ENCODE measurements around the gene STK39.

Gene STK39

DNA sequence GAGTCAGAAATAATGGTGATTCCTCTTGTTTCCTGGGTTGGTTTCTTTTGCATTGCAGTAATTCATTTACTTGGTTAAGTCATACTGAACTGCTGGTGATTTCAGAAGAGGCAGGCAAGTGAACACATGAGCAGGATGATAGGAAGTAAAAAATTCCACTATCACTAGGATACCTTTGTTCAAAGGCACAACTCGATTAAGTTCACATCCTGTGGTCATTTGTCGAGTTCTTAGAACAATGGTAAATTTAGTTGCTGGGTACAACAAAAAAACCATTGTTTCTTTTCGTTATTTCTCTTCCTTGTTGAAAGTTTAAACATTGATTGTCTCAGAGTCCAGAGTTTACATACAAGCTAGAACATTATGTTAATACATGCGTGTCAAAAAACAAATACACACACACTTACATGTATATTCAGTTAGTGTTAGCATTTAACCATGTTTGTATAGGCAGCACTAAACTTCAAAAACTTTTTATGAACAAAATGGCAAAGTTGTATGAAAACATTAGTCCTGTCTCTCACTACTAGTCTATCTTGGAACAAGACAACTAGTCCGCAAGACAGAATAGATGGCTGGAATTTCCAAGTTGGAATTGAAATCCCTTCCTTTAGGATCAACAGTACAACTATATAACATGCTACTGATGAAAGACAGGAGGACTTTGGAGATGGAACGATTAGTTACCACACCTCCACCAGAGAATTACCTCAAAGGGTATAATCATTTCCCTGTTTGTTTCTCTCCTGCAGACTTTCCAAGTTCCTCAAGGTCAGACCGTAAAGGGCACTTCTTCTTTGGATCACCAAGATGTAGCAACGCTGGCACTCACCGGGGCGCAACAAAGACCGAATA, 26.2 kb downstream of the STK39 start:
- no peak overlapping the region for H3K27ac ChIP-seq (ENCODE audit: insufficient read depth in 1 of 2, low read depth in 1 of 2, low read length in 2 of 2, poor library complexity in 1 of 2, severe bottlenecking in 2 of 2)

GRCh38 chr2:168217920-168218319, 29.5 kb downstream of the STK39 start:
- Histone ChIP-seq H3K4me1 (ENCODE audit: control extremely low read depth in 1 of 4, control insufficient read depth in 4 of 4, insufficient read depth in 4 of 4, low read length in 3 of 4) (no peaks in the 10 kb centered on the region), H3K27me3 (replicated peaks in 2 of 5; ENCODE audit: control insufficient read depth in 4 of 5, insufficient read depth in 5 of 5, low read length in 4 of 5) (no peaks in the 10 kb centered on the region), H3K4me3 (ENCODE audit: control insufficient read depth in 1 of 7, extremely low read depth in 1 of 7, insufficient read depth in 4 of 7, low read depth in 2 of 7, low read length in 6 of 7) (no peak overlapping the region), H3K27ac (ENCODE audit: insufficient read depth in 1 of 2, low read depth in 1 of 2, low read length in 2 of 2, poor library complexity in 1 of 2, severe bottlenecking in 2 of 2) (no peak overlapping the region), H3K9me3 (ENCODE audit: control extremely low read depth in 1 of 5, control insufficient read depth in 4 of 5, insufficient read depth in 2 of 5, low read depth in 1 of 5, low read length in 4 of 5) (no peaks in the 10 kb centered on the region), H3K36me3 (ENCODE audit: control insufficient read depth in 4 of 4, insufficient read depth in 4 of 4, low read length in 3 of 4) (no peaks in the 10 kb centered on the region)
- 100% methylated on average over 1 of the region's 2 CpGs for WGBS (ENCODE audit: insufficient coverage)
- POLR2A ChIA-PET = no interaction called here
- no peak for DNase-seq
- CTCF ChIA-PET = no interaction called here

More for the DNA sequence above, 26.2 kb downstream of the STK39 start:
- POLR2A ChIA-PET = interaction anchor here (0.6 kb wide), 1 partner anchor 141 kb away, joined by 3 read pairs; no protein-coding TSS in a partner anchor
- Histone ChIP-seq H3K27me3 (replicated peaks in 2 of 5; ENCODE audit: control insufficient read depth in 4 of 5, insufficient read depth in 5 of 5, low read length in 4 of 5) (no peaks in the 10 kb centered on the region), H3K4me1 (ENCODE audit: control extremely low read depth in 1 of 4, control insufficient read depth in 4 of 4, insufficient read depth in 4 of 4, low read length in 3 of 4) (no peaks in the 10 kb centered on the region), H3K9me3 (ENCODE audit: control extremely low read depth in 1 of 5, control insufficient read depth in 4 of 5, insufficient read depth in 2 of 5, low read depth in 1 of 5, low read length in 4 of 5) (no peaks in the 10 kb centered on the region), H3K4me3 (ENCODE audit: control insufficient read depth in 1 of 7, extremely low read depth in 1 of 7, insufficient read depth in 4 of 7, low read depth in 2 of 7, low read length in 6 of 7) (no peak overlapping the region), H3K36me3 (ENCODE audit: control insufficient read depth in 4 of 4, insufficient read depth in 4 of 4, low read length in 3 of 4) (no peaks in the 10 kb centered on the region)
- no peak for DNase-seq
- CTCF ChIA-PET = interaction anchor here (1.4 kb wide), 1 partner anchor 20 kb away, joined by 3 read pairs; no protein-coding TSS in a partner anchor
- 100% methylated on average over 6 of the region's 11 CpGs for WGBS (ENCODE audit: insufficient coverage)

- H3K27me3 ChIP-seq (replicated peaks in 2 of 5; ENCODE audit: control insufficient read depth in 4 of 5, insufficient read depth in 5 of 5, low read length in 4 of 5) = no peaks in the 10 kb centered on the region
- 97% methylated on average over 11 of the region's 12 CpGs for WGBS (ENCODE audit: insufficient coverage)
- H3K4me1 ChIP-seq (ENCODE audit: control extremely low read depth in 1 of 4, control insufficient read depth in 4 of 4, insufficient read depth in 4 of 4, low read length in 3 of 4) = peaks cover 3 to 11% (median 6%) of the 10 kb centered on the region in 4 experiments
- no peaks in the 10 kb centered on the region for H3K9me3 ChIP-seq (ENCODE audit: control extremely low read depth in 1 of 5, control insufficient read depth in 4 of 5, insufficient read depth in 2 of 5, low read depth in 1 of 5, low read length in 4 of 5)
- H3K27ac ChIP-seq (ENCODE audit: insufficient read depth in 1 of 2, low read depth in 1 of 2, low read length in 2 of 2, poor library complexity in 1 of 2, severe bottlenecking in 2 of 2) = no peak overlapping the region
- H3K4me3 ChIP-seq (ENCODE audit: control insufficient read depth in 1 of 7, extremely low read depth in 1 of 7, insufficient read depth in 4 of 7, low read depth in 2 of 7, low read length in 6 of 7) = no peak overlapping the region
- CTCF ChIA-PET = interaction anchor here (0.6 to 1.0 kb wide), 3 partner anchors 21 to 633 kb away, joined by 3 read pairs; no protein-coding TSS in a partner anchor
- no peak for DNase-seq
- POLR2A ChIA-PET = no interaction called here
- no peaks in the 10 kb centered on the region for H3K36me3 ChIP-seq (ENCODE audit: control insufficient read depth in 4 of 4, insufficient read depth in 4 of 4, low read length in 3 of 4)
These were observed 30.9 kb downstream of the STK39 start for GRCh38 chr2:168216351-168217005.

DNA sequence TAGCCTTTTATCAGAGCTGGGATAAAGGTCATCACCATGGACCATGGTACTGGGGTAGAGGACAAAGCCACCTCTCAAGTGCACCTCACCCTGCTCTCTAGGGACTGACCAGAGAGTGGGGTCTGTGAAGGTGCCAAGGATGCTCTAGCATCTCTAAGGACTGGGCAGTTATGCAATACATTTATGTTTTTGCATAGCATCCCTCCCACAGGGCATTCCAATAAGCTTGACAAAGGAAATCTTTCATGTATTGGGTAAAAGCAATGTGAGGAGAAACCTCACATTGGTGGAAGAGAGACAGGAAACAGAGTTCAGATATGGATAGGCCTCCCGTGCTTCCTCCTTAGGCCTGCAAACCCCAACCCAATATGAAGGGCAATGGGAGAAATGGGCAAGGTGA, 31.6 kb downstream of the STK39 start:
- no CpG with 5 or more reads among the region's 1 CpG for WGBS (ENCODE audit: insufficient coverage)
- Histone ChIP-seq H3K4me1 (ENCODE audit: control extremely low read depth in 1 of 4, control insufficient read depth in 4 of 4, insufficient read depth in 4 of 4, low read length in 3 of 4) (peaks cover 5 to 18% (median 10%) of the 10 kb centered on the region in 4 experiments), H3K4me3 (ENCODE audit: control insufficient read depth in 1 of 7, extremely low read depth in 1 of 7, insufficient read depth in 4 of 7, low read depth in 2 of 7, low read length in 6 of 7) (no peak overlapping the region), H3K9me3 (ENCODE audit: control extremely low read depth in 1 of 5, control insufficient read depth in 4 of 5, insufficient read depth in 2 of 5, low read depth in 1 of 5, low read length in 4 of 5) (no peaks in the 10 kb centered on the region), H3K27ac (ENCODE audit: insufficient read depth in 1 of 2, low read depth in 1 of 2, low read length in 2 of 2, poor library complexity in 1 of 2, severe bottlenecking in 2 of 2) (no peak overlapping the region), H3K27me3 (replicated peaks in 2 of 5; ENCODE audit: control insufficient read depth in 4 of 5, insufficient read depth in 5 of 5, low read length in 4 of 5) (no peaks in the 10 kb centered on the region), H3K36me3 (ENCODE audit: control insufficient read depth in 4 of 4, insufficient read depth in 4 of 4, low read length in 3 of 4) (no peaks in the 10 kb centered on the region)
- POLR2A ChIA-PET = no interaction called here
- CTCF ChIA-PET = interaction anchor here (0.6 to 1.4 kb wide), 4 partner anchors 20 to 632 kb away, joined by 3 to 4 read pairs (median 3); no protein-coding TSS in a partner anchor
- DNase-seq = no peak

- Histone ChIP-seq H3K4me1 (ENCODE audit: control extremely low read depth in 1 of 4, control insufficient read depth in 4 of 4, insufficient read depth in 4 of 4, low read length in 3 of 4) (peaks cover 7 to 26% (median 13%) of the 10 kb centered on the region in 4 experiments), H3K4me3 (ENCODE audit: control insufficient read depth in 1 of 7, extremely low read depth in 1 of 7, insufficient read depth in 4 of 7, low read depth in 2 of 7, low read length in 6 of 7) (no peak overlapping the region), H3K9me3 (ENCODE audit: control extremely low read depth in 1 of 5, control insufficient read depth in 4 of 5, insufficient read depth in 2 of 5, low read depth in 1 of 5, low read length in 4 of 5) (no peaks in the 10 kb centered on the region), H3K27me3 (replicated peaks in 2 of 5; ENCODE audit: control insufficient read depth in 4 of 5, insufficient read depth in 5 of 5, low read length in 4 of 5) (no peaks in the 10 kb centered on the region), H3K36me3 (ENCODE audit: control insufficient read depth in 4 of 4, insufficient read depth in 4 of 4, low read length in 3 of 4) (no peaks in the 10 kb centered on the region), H3K27ac (ENCODE audit: insufficient read depth in 1 of 2, low read depth in 1 of 2, low read length in 2 of 2, poor library complexity in 1 of 2, severe bottlenecking in 2 of 2) (no peak overlapping the region)
- 100% methylated on average over 2 of the region's 3 CpGs for WGBS (ENCODE audit: insufficient coverage)
- no peak for DNase-seq
- ChIA-PET CTCF (no interaction called here), POLR2A (no interaction called here)
These were observed 34.5 kb downstream of the STK39 start for GRCh38 chr2:168212866-168213265.

DNA sequence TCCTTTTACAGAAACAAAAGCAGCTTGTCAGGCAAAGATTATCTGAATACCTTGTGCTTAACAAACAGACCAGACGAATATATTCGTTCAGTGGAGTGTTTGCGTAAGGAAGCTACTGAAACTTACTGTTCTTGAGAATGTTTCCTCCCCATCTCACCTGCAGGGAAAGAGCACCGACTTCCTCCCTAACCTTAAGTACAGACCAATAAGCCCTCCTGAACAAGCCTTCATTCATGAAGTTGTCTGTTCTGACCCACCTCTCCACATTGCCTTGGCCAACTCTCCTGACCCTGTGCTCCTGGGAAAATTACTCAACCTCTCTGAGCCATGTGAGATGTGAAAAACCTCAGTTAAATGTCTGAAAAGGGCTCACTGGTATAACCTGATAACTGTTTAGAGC, 35.2 kb downstream of the STK39 start:
- WGBS (ENCODE audit: insufficient coverage) = 74% methylated on average over 4 of the region's 4 CpGs
- Histone ChIP-seq H3K4me3 (ENCODE audit: control insufficient read depth in 1 of 7, extremely low read depth in 1 of 7, insufficient read depth in 4 of 7, low read depth in 2 of 7, low read length in 6 of 7) (no peak overlapping the region), H3K4me1 (ENCODE audit: control extremely low read depth in 1 of 4, control insufficient read depth in 4 of 4, insufficient read depth in 4 of 4, low read length in 3 of 4) (peaks cover 7 to 26% (median 13%) of the 10 kb centered on the region in 4 experiments), H3K9me3 (ENCODE audit: control extremely low read depth in 1 of 5, control insufficient read depth in 4 of 5, insufficient read depth in 2 of 5, low read depth in 1 of 5, low read length in 4 of 5) (no peaks in the 10 kb centered on the region), H3K27me3 (replicated peaks in 2 of 5; ENCODE audit: control insufficient read depth in 4 of 5, insufficient read depth in 5 of 5, low read length in 4 of 5) (no peaks in the 10 kb centered on the region), H3K27ac (ENCODE audit: insufficient read depth in 1 of 2, low read depth in 1 of 2, low read length in 2 of 2, poor library complexity in 1 of 2, severe bottlenecking in 2 of 2) (no peak overlapping the region), H3K36me3 (ENCODE audit: control insufficient read depth in 4 of 4, insufficient read depth in 4 of 4, low read length in 3 of 4) (no peaks in the 10 kb centered on the region)
- ChIA-PET POLR2A (no interaction called here), CTCF (interaction anchor here (1.5 kb wide), 1 partner anchor 9 kb away, joined by 4 read pairs; no protein-coding TSS in a partner anchor)
- DNase-seq = no peak

DNA sequence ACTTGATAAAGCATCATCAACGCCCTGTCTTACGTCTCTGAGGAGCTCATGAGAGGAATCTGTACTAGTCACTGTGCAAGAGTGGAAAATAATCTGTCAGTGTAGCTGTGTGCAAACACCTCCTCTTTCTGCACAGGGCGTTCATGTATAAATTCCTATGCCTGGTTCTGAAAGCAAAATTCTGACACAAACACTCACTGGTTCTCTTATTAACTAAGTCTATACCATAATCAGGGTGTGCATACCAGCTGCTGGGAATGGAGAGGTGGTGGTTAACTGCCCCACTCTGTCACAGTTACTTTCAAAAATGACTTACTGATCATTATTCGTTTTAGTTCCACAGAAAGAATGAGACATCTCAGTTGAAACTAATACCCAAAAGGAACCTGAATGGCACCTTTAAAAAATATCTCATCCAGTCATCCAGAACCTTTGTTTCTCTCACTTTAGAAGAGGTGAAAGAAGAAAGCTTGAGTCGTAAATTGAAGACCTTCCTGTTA, 35.7 kb downstream of the STK39 start:
- 69% methylated on average over 4 of the region's 5 CpGs for WGBS (ENCODE audit: insufficient coverage)
- CTCF ChIA-PET = interaction anchor here (1.5 kb wide), 1 partner anchor 9 kb away, joined by 4 read pairs; no protein-coding TSS in a partner anchor
- peaks cover 7 to 26% (median 13%) of the 10 kb centered on the region in 4 experiments for H3K4me1 ChIP-seq (ENCODE audit: control extremely low read depth in 1 of 4, control insufficient read depth in 4 of 4, insufficient read depth in 4 of 4, low read length in 3 of 4)
- H3K9me3 ChIP-seq (ENCODE audit: control extremely low read depth in 1 of 5, control insufficient read depth in 4 of 5, insufficient read depth in 2 of 5, low read depth in 1 of 5, low read length in 4 of 5) = no peaks in the 10 kb centered on the region
- no peak overlapping the region for H3K27ac ChIP-seq (ENCODE audit: insufficient read depth in 1 of 2, low read depth in 1 of 2, low read length in 2 of 2, poor library complexity in 1 of 2, severe bottlenecking in 2 of 2)
- H3K27me3 ChIP-seq (replicated peaks in 2 of 5; ENCODE audit: control insufficient read depth in 4 of 5, insufficient read depth in 5 of 5, low read length in 4 of 5) = no peaks in the 10 kb centered on the region
- POLR2A ChIA-PET = no interaction called here
- no peak overlapping the region for H3K4me3 ChIP-seq (ENCODE audit: control insufficient read depth in 1 of 7, extremely low read depth in 1 of 7, insufficient read depth in 4 of 7, low read depth in 2 of 7, low read length in 6 of 7)
- no peaks in the 10 kb centered on the region for H3K36me3 ChIP-seq (ENCODE audit: control insufficient read depth in 4 of 4, insufficient read depth in 4 of 4, low read length in 3 of 4)
- peak in 1 of 3 donors; percentile 28 for DNase-seq

Data from common myeloid progenitor, CD34-positive (primary cell).